IgD-negative memory B cell (primary cell): ENCODE data around the gene CXXC5. TPM values are rescaled to one million over a fixed set of nuclear protein-coding genes. Genes with fewer than 3 reads are reported as not detected.
A peak's percentile ranks its signal among the peaks of the same experiment; 100 is the strongest.

Experiments
- H3K27ac Mint-ChIP-seq, 3 donors: one replicate each; pipeline ENCODE4 v1.8.0; 2020 to 2022; ENCODE audit warnings: mild to moderate bottlenecking in 3 of 3, mixed read lengths in 3 of 3, moderate library complexity in 1 of 3
- H3K27me3 Mint-ChIP-seq: one replicate; pipeline ENCODE4 v1.8.0; 2021; ENCODE audit warnings: mixed read lengths
- H3K36me3 Mint-ChIP-seq: one replicate; pipeline ENCODE4 v1.8.0; 2020; ENCODE audit warnings: mild to moderate bottlenecking, mixed read lengths
- H3K4me1 Mint-ChIP-seq, 3 donors: one replicate each; pipeline ENCODE4 v1.8.0; 2020 to 2022; ENCODE audit warnings: mixed read lengths in 3 of 3, mild to moderate bottlenecking in 1 of 3
- H3K4me3 Mint-ChIP-seq, 4 donors: one replicate each; pipeline ENCODE4 v1.8.0; 2020 to 2022; ENCODE audit warnings: mild to moderate bottlenecking in 4 of 4, mixed read lengths in 4 of 4, moderate library complexity in 3 of 4
- H3K9me3 Mint-ChIP-seq, 3 donors: one replicate each; pipeline ENCODE4 v1.8.0; 2020 to 2021; ENCODE audit warnings: mixed read lengths in 3 of 3, mild to moderate bottlenecking in 1 of 3
- polyA plus RNA-seq: library from polyadenylated mRNA; unstranded; fragments of 300-500 nt; fragmentation: Illumina TruSeq; gene quantifications from one replicate; pipeline ENCODE4 v1.2.3, GENCODE V29; 2021

Gene CXXC5
- polyA plus RNA-seq, 1 donor from 2014 or later, result 447 TPM

DNA sequence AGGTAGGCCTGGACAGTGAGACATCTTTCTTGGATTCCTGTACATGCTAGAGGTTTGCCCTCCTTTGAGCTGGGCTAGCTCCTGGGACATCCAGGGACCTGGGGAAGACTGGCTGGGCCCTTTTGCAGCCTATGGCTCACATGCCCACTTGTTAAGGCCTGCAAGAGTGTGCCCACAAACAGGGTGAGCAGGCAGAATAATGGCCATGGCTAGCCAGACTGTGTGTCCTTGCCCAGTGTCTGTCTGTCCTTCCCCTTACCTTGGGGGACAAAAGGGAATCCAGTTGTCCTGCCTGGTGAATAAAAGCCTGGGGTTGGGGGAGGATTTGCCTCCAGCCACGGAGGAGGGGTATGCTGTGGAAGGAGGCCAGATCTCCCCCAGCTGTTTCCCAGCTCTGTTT lies 13.0 kb upstream of the CXXC5 start:
- H3K4me1 Mint-ChIP-seq, result peaks cover 27 to 52% (median 47%) of the 10 kb centered on the region in 3 donors
- H3K9me3 Mint-ChIP-seq, result no peaks in the 10 kb centered on the region
- peak overlapping the region in 1 of 4 donors; percentile 76 for H3K4me3 Mint-ChIP-seq
- peak overlapping the region; percentile 90 to 98 (median 98) for H3K27ac Mint-ChIP-seq
- no peaks in the 10 kb centered on the region for H3K36me3 Mint-ChIP-seq
- no peaks in the 10 kb centered on the region for H3K27me3 Mint-ChIP-seq

DNA sequence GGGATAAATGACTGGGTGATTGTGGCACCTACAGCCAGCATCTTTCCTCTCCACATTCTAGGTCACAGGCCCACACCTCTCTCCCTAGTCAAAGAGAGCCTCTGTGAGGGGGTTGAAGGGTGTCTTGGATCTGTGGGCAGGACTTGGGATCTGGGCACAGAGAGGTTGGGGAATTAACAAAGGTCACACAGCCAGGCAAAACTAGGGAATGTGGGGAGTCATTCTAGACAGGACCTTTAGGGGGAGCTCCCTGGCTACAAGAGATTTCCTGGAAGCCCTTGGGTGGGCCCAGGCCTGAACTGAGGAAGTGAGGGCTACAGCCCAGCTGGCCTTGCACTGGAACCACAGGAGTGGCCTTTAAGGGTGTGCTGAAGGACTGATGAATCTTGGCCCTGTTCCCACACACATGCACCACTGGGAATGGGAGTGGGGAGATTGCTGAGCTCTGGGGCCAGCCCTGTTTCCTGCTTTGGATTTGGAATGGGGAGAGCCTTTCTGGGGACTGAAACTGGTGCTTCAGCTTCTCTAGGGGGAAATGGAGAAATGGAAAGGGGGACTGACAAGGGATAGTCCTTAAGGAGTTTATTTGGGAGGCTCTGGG lies 12.4 kb upstream of the CXXC5 start:
- H3K27ac Mint-ChIP-seq, result peak overlapping the region; percentile 90 to 98 (median 98)
- peak overlapping the region; percentile 83 to 94 (median 87) for H3K4me3 Mint-ChIP-seq
- no peaks in the 10 kb centered on the region for H3K27me3 Mint-ChIP-seq
- H3K4me1 Mint-ChIP-seq, result peaks cover 27 to 54% (median 47%) of the 10 kb centered on the region in 3 donors
- H3K36me3 Mint-ChIP-seq, result no peaks in the 10 kb centered on the region
- H3K9me3 Mint-ChIP-seq, result no peaks in the 10 kb centered on the region

DNA sequence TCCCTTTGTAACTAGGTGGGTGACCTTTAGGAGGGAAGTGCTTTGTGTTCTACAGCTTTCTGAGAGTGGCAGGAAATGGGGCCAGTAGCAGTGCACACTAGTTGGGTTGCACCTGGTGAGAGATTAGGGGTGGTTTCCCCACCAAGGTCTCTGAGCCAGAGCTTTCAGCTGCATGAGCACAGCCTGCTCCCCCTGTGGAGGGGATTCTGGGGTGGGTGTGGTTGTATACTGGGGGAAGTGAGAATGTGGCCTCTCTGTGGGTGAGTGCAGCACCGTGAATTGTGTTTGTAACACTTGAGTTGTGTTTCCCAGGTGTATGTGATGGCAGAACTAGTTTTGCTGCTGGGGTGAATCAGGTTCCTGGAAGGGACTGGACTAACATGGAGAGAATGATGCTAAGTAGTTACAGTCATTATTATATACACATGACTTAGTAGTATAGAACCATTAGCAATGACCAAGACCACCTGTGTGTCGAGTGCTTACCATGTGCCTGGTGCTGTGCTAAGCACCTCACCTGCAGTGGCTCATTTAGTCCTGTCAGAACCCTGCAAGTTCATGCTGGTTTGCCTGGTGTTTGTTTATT lies 11.8 kb upstream of the CXXC5 start:
- peak overlapping the region; percentile 83 to 94 (median 87) for H3K4me3 Mint-ChIP-seq
- no peaks in the 10 kb centered on the region for H3K27me3 Mint-ChIP-seq
- no peaks in the 10 kb centered on the region for H3K36me3 Mint-ChIP-seq
- H3K4me1 Mint-ChIP-seq, result peaks cover 27 to 54% (median 46%) of the 10 kb centered on the region in 3 donors
- no peaks in the 10 kb centered on the region for H3K9me3 Mint-ChIP-seq
- H3K27ac Mint-ChIP-seq, result peak overlapping the region; percentile 90 to 98 (median 98)

DNA sequence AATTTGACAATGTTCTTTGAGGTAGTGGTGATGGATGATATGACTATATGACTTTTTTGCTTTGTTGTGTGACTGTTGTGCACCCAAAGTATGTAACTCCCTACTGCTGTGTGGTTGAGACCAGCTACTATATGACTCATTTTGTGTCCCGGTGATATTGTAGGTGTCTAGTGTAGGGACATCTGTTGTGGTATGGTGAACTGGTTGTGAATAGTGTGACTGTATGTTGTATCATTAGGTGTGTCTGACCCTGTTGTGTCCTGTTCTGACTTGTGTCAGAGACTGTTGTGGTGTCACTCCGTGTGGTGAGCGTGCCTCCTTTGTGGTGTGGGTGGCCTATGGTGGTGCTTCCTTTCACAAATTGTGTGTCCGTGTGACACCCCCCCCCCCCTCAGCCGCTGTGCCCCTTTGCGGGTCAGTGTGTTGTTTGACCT lies 11.2 kb upstream of the CXXC5 start:
- Mint-ChIP-seq H3K4me3 (peak overlapping the region; percentile 83 to 94 (median 87)), H3K9me3 (no peaks in the 10 kb centered on the region), H3K27me3 (no peaks in the 10 kb centered on the region), H3K4me1 (peaks cover 32 to 60% (median 52%) of the 10 kb centered on the region in 3 donors), H3K27ac (peak overlapping the region; percentile 90 to 98 (median 98)), H3K36me3 (no peaks in the 10 kb centered on the region)

DNA sequence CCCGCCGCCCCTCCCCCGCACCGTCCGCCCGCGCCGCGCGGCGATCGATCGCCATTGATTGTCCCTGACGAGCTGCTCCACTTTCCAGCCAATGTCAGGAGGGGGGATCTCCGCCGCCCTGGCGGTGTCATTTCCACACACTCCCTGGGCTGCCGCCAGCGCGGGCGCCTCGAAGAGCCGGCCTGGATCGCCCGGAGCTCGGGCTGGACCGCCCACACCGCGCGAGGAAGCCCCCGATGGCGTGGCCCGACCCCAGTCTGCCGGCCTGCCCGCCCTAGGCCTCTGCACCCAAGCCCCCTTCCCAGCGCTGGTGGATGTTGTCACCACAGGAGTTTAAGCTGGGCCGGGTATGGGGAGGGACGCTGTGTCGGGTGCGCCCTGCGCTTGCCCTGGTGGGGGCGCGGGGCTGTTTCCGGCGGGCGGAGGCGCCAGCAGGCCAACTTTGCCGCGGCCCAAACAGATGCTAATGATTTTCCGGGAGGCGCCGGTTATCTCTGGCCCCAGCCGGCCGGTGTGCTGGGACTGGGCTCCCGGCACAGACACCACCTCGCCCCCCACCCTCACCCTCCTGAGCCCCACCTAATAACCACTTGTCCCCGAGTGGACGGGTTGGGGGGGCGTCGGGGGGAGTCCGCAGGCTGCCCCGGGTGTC lies 10.6 kb upstream of the CXXC5 start:
- Mint-ChIP-seq H3K27me3 (no peaks in the 10 kb centered on the region), H3K27ac (peak overlapping the region; percentile 90 to 98 (median 98)), H3K4me3 (peak overlapping the region; percentile 83 to 94 (median 87)), H3K9me3 (no peaks in the 10 kb centered on the region), H3K36me3 (no peaks in the 10 kb centered on the region), H3K4me1 (peaks cover 32 to 59% (median 53%) of the 10 kb centered on the region in 3 donors)

DNA sequence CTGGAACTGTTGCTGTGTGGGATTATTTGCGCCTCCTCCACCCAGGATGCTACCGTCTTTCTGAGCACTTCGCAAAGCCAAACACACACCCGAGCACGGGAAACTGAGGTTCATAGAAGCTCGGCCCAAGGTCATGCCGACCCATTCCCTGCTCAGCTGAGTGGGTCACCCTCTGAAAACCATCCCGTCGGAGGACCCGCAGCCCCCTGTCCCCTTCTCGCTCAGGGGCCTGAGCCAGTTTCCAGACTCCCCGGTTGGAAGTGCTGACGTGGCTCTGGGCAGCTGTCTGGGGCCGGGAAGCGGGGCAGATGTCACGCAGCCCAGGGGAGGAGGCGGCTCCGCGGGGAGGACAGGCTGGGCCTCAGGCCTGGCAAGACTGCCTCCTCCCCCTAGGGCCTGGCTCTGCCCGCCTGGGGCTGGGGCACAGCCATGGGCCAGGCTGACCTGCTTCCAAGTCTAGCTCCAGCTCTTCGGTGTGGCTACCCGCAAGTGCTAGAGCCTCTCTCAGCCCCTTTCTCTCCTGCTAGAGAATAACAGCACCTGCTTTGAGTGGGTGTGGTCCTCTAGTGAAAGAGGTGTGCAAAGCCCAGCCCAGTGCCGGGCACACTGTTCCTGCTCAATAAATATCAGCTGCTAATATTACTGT lies 9.9 kb upstream of the CXXC5 start:
- peaks cover 30 to 58% (median 51%) of the 10 kb centered on the region in 3 donors for H3K4me1 Mint-ChIP-seq
- peak overlapping the region; percentile 90 to 98 (median 92) for H3K27ac Mint-ChIP-seq

DNA sequence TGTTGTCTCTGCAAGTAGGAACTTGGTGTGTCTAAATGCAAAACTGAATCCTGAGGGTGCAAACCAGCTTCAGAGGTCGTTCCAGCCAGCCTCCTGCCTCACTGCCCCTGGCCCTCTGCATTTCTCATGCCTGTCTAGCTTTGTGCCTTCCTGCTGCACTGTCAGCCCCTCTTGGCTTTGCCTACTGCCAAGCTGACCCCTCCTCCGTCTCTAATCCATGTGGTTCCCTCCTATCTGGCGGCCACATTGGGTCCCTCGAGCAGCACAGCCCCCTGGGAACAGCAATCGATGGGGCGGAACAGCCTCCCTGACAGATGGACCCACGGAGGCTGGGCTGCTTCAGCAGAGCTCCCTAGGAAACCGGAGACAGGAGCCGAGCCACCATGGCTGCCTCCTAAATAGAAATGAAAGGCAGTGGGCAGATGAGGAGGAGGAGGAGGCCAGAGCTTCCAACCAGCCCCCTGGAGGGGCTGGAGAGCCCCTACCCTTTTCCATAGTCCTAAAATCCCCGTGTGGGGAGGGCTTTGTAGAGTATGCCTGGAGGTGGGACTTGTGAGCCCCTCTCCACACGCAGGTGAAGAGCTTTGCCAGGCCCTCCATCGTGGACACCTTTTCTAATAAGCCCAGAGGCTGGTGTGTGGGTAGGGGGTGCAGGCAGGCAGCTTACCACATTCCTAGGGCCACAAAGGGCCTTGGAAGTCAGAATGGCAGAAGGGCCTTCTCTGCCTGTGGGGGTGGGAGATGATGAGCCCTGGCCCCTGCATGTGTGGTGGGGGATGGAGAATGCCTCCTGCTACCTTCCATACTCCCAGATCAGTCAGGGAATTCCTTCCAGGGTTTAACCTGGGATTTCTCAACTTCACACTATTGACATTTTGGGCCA lies 9.2 kb upstream of the CXXC5 start:
- H3K4me1 Mint-ChIP-seq, result peaks cover 27 to 55% (median 46%) of the 10 kb centered on the region in 3 donors
- H3K27me3 Mint-ChIP-seq, result no peaks in the 10 kb centered on the region
- no peaks in the 10 kb centered on the region for H3K36me3 Mint-ChIP-seq
- H3K4me3 Mint-ChIP-seq, result peak overlapping the region; percentile 83 to 94 (median 87)
- no peaks in the 10 kb centered on the region for H3K9me3 Mint-ChIP-seq
- peak overlapping the region; percentile 90 to 98 (median 92) for H3K27ac Mint-ChIP-seq

More for the DNA sequence above, 9.9 kb upstream of the CXXC5 start:
- Mint-ChIP-seq H3K9me3 (no peaks in the 10 kb centered on the region), H3K36me3 (no peaks in the 10 kb centered on the region), H3K4me3 (peak overlapping the region; percentile 83 to 94 (median 87)), H3K27me3 (no peaks in the 10 kb centered on the region)

DNA sequence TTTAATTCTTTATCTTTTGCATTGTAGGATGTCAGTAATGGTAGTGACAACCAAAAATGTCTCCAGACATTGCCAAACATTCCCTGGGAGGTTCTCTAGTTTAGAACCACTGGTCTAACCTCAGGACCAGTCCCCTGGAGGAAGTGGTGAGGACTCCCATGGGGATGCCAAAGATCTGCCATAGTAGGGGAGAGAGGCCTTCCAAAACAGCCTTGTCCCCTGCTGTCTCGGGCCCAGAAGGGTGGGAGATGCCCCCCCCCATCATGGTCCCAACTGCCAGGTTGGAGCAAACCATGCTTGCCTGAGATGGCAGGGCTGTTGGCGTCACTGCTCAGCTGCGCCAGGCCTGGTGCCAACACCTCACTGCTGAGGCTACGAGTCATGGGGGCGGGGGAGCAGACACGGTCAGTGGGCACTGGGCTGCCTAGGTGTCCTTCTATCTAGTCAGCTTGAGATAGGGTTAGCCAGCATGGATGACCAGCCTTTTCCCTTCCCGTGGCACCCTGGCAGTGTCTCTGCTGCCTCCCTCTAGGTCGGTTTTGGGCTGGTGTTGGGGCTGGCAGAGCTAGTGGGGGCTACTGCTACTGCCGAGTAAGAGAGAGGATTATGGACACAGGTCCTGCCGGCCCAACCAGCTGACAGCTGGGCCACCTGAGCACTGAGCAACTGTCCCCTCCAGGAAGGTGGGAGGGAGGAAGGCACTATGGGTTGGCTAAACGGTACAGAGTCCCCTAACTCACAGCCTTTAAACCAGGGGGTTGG lies 8.3 kb upstream of the CXXC5 start:
- no peaks in the 10 kb centered on the region for H3K9me3 Mint-ChIP-seq

DNA sequence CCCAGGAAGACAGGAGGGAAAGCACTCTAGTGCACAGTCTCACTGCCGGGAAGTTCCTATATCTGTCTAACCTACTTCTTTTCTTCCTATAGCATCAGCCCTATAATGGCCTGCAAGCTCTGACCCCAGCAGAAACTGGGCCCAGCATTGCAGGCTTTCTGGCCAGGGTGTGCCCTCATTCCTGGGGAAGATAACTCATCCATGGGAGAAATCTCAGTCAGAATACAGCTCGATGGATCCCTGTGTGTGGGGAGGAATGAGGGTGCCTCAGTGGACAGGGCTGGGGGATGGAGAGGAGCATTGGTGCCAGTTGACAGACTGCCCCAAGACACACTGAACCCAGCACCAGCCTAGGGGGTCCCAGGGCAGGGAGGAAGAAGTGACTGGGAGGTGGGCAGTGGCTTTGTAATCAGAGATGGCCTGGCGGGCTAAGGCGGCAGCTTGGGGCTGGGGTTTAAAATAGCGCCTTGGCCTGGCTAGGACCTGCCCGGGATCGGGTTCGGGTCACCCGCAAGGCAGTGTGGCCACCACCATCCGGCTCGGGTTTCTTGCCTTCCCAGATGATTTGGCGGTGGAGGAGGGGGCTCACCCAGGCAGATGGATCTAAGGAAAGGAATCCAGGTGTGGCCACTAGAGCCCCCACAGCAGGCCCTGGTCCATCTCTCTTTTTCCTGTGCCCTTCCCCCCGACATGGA lies 7.6 kb upstream of the CXXC5 start:
- no peaks in the 10 kb centered on the region for H3K36me3 Mint-ChIP-seq
- no peaks in the 10 kb centered on the region for H3K27me3 Mint-ChIP-seq
- peak overlapping the region in 1 of 3 donors; percentile 90 for H3K27ac Mint-ChIP-seq
- peaks cover 36 to 58% (median 48%) of the 10 kb centered on the region in 3 donors for H3K4me1 Mint-ChIP-seq
- H3K9me3 Mint-ChIP-seq, result no peaks in the 10 kb centered on the region
- peak overlapping the region in 2 of 4 donors; percentile 83 to 91 for H3K4me3 Mint-ChIP-seq

More for the DNA sequence above, 8.3 kb upstream of the CXXC5 start:
- H3K27ac Mint-ChIP-seq, result peak overlapping the region; percentile 7 to 98 (median 90)
- no peaks in the 10 kb centered on the region for H3K27me3 Mint-ChIP-seq
- H3K4me3 Mint-ChIP-seq, result peak overlapping the region in 3 of 4 donors; percentile 71 to 91 (median 83)
- H3K4me1 Mint-ChIP-seq, result peaks cover 32 to 57% (median 47%) of the 10 kb centered on the region in 3 donors
- H3K36me3 Mint-ChIP-seq, result no peaks in the 10 kb centered on the region

DNA sequence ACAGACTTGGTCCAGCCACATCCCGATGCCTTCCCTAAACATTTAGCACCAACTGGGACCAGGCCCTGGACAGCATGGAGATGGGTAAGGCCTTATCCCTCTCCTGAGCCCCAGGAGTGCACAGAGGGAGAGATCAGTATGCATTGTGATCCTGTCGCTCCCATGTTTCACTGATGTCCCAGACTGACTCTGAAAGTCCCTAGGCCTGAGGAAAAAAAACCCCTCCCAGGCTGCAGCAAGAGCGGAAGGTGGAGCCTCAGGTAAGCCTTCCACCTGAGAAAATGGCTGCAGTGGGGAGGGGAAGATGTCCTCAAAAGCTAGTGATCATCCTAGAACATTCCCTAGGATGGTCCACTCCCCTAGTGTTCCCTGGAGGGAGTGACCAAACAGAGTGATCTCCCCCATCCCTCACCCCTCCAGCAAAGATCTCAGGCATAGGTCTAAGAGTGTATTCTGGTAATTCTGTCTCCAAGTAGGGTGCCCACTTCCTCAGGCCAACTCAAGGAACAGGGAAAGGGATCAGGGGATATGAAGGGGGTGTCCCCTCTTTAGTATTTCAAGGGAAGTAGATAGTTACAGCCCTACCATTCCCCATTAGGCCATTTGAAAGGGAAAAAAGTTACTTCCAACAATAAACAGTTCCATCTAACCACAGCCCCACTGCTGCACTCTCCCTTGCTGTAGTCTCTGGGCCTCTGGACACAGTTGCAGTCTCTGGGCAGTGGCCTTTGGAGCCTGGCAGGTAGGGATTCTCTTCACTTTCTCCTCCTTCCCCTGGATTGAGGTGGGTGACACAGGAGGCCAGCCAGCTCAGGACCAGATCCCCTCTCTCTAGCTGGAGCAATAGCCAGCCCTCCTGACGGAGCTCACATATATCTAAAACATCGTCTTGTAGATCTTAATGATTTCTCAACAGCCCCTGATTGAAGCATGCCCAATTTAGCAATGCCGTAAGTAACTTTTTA lies 6.8 kb upstream of the CXXC5 start:
- peak overlapping the region in 2 of 3 donors; percentile 71 to 87 for H3K27ac Mint-ChIP-seq
- H3K4me3 Mint-ChIP-seq, result peak overlapping the region in 1 of 4 donors; percentile 36
- H3K9me3 Mint-ChIP-seq, result no peaks in the 10 kb centered on the region
- peaks cover 30 to 56% (median 47%) of the 10 kb centered on the region in 3 donors for H3K4me1 Mint-ChIP-seq
- no peaks in the 10 kb centered on the region for H3K27me3 Mint-ChIP-seq
- H3K36me3 Mint-ChIP-seq, result no peaks in the 10 kb centered on the region

DNA sequence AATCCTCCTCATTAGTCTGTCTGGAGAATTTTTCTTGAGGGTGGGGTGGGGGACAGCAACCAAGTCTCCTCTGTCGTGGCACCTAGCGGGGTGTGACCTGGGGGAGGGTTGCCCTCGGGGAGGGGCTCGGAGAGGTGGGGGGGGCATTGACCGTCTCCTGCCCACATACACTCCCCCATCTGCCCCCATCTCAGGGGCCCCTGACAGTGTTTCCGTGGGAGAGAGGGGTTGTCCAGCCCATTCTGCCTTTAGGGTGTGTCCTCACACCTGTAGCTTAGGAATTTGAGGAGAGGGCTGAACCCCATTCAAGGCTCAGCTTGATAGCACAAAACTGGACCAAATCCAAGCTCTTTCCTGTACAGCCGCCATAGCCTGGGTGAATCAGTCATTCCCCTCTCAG lies 5.9 kb upstream of the CXXC5 start:
- H3K27me3 Mint-ChIP-seq, result no peaks in the 10 kb centered on the region
- H3K4me1 Mint-ChIP-seq, result peaks cover 35 to 57% (median 48%) of the 10 kb centered on the region in 3 donors
- H3K36me3 Mint-ChIP-seq, result no peaks in the 10 kb centered on the region
- peak overlapping the region in 1 of 4 donors; percentile 36 for H3K4me3 Mint-ChIP-seq
- H3K9me3 Mint-ChIP-seq, result no peaks in the 10 kb centered on the region
- peak overlapping the region in 2 of 3 donors; percentile 71 to 87 for H3K27ac Mint-ChIP-seq
